Measurements from ENCODE around the gene POGLUT2. TPM values are rescaled to one million over a fixed set of nuclear protein-coding genes. Genes with fewer than 3 reads are reported as not detected.

POGLUT2 gene
- total and polyA plus RNA-seq, 2 donors (not counting 3 experiments of a cell fraction or from before 2014, with no cell fraction given), result 17.9 to 22.5 TPM

DNA sequence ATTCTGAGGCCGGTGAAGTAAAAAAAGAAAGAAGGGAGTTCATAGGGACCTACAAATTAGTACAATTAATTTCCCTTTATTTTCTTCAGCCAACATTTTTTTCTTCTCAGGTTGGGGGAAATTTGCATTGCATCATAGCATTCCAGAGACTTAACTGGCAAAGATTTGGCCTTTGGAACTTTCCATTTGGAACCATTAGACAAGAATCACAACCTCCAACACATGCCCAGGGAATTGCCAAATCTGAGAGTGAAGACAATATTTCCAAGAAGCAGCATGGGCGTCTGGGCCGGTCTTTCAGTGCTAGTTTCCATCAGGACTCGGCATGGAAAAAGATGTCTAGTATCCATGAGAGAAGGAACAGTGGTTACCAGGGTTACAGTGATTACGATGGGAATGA is 40.7 kb upstream of the POGLUT2 start:
- no peak overlapping the region for H3K4me2 ChIP-seq (ENCODE audit: insufficient read depth, low read length)
- no TSS peak for BruUV-seq (replicated peaks)
- no peaks in the 10 kb centered on the region for H3K4me1 ChIP-seq (ENCODE audit: control insufficient read depth, extremely low read depth, insufficient read depth, low read length)
- intact Hi-C loops (cut with micrococcal nuclease), result no loop called here
- no peaks in the 10 kb centered on the region for H3K9me3 ChIP-seq (replicated peaks; ENCODE audit: control insufficient read depth, insufficient read depth, low read length)
- H3K27ac ChIP-seq (ENCODE audit: insufficient read depth, low read depth, low read length), result no peak overlapping the region
- no peak overlapping the region for H3K4me3 ChIP-seq (replicated peaks in 1 of 3; ENCODE audit: insufficient read depth in 1 of 3, low read depth in 1 of 3, low read length in 3 of 3)
- H4K20me1 ChIP-seq (replicated peaks; ENCODE audit: control insufficient read depth, extremely low read depth, insufficient read depth, low read length), result no peaks in the 10 kb centered on the region
- H3K27me3 ChIP-seq (ENCODE audit: control insufficient read depth in 2 of 2, insufficient read depth in 2 of 2, low read length in 2 of 2), result no peaks in the 10 kb centered on the region
- ChIA-PET CTCF (no interaction called here), POLR2A (no interaction called here)
- H3K36me3 ChIP-seq (ENCODE audit: control insufficient read depth in 2 of 2, extremely low read depth in 1 of 2, insufficient read depth in 2 of 2, low read length in 2 of 2), result no peaks in the 10 kb centered on the region
- no peak overlapping the region for H3K9ac ChIP-seq (replicated peaks; ENCODE audit: extremely low read depth, insufficient read depth, low read length)
- FAIRE-seq, result no peak
- dilution Hi-C loops (cut with MboI; ENCODE audit: extremely low pct_ligation_motif_present, low sequenced_read_pairs), result no loop called here
- TF ChIP-seq POLR2A (IDR thresholded peaks at IDR 0.05; ENCODE audit: low read depth, low read length) (no peak), MYC (IDR thresholded peaks at IDR 0.05; ENCODE audit: low read depth, low read length) (no peak)
- no peaks in the 10 kb centered on the region for H3K9me1 ChIP-seq (replicated peaks; ENCODE audit: control insufficient read depth, extremely low read depth, insufficient read depth, low read length)
- no peaks in the 10 kb centered on the region for H3K79me2 ChIP-seq (ENCODE audit: control insufficient read depth, insufficient read depth, low read length)
- no peak overlapping the region for H2AFZ ChIP-seq (ENCODE audit: low read depth, low read length)
- DNase-seq (ENCODE audit: low read depth, low spot score), result no peak

DNA sequence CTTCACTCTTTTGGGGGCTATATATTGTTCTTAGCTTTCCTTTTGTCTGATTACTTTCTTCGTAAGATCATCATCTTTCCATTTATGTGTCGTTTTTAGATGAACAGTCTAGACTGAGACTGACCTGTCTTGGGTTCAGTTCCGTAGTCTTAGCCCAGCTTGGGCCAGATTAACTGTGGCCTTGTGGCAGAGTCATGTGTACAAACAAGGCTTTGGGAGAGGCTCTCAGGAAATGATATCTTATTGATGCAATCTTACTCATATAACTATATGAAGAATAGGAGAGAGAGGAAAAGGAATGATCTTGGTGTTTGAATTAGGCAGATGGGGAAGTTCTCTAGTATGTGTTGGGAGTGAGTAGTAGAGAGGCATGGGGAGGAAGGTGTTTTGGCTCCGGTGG is 40.2 kb upstream of the POGLUT2 start:
- H3K9ac ChIP-seq (replicated peaks; ENCODE audit: extremely low read depth, insufficient read depth, low read length), result no peak overlapping the region
- DNase-seq (ENCODE audit: low read depth, low spot score), result no peak
- peaks cover 0 to 2% of the 10 kb centered on the region in 2 experiments for H3K36me3 ChIP-seq (ENCODE audit: control insufficient read depth in 2 of 2, extremely low read depth in 1 of 2, insufficient read depth in 2 of 2, low read length in 2 of 2)
- ChIA-PET CTCF (no interaction called here), POLR2A (no interaction called here)
- BruUV-seq (replicated peaks), result no TSS peak
- no peak overlapping the region for H3K4me3 ChIP-seq (replicated peaks in 1 of 3; ENCODE audit: insufficient read depth in 1 of 3, low read depth in 1 of 3, low read length in 3 of 3)
- H3K4me1 ChIP-seq (ENCODE audit: control insufficient read depth, extremely low read depth, insufficient read depth, low read length), result no peaks in the 10 kb centered on the region
- no peak overlapping the region for H3K4me2 ChIP-seq (ENCODE audit: insufficient read depth, low read length)
- FAIRE-seq, result no peak
- intact Hi-C loops (cut with micrococcal nuclease) (no loop called here), dilution Hi-C loops (cut with MboI; ENCODE audit: extremely low pct_ligation_motif_present, low sequenced_read_pairs) (no loop called here)
- H3K9me3 ChIP-seq (replicated peaks; ENCODE audit: control insufficient read depth, insufficient read depth, low read length), result no peaks in the 10 kb centered on the region
- no peak overlapping the region for H3K27ac ChIP-seq (ENCODE audit: insufficient read depth, low read depth, low read length)
- H4K20me1 ChIP-seq (replicated peaks; ENCODE audit: control insufficient read depth, extremely low read depth, insufficient read depth, low read length), result no peaks in the 10 kb centered on the region
- TF ChIP-seq MYC (IDR thresholded peaks at IDR 0.05; ENCODE audit: low read depth, low read length) (no peak), CTCF (IDR thresholded peaks at IDR 0.05; ENCODE audit: extremely low read depth in 1 of 2, insufficient read depth in 1 of 2, low read depth in 1 of 2, low read length in 2 of 2) (no peak), GATA2 (IDR thresholded peaks at IDR 0.05; ENCODE audit: insufficient read depth, insufficient read length, low read depth, low read length) (no peak), JUN (IDR thresholded peaks at IDR 0.05; ENCODE audit: borderline replicate concordance, insufficient read depth, insufficient read length, low read depth) (no peak), FOS (IDR thresholded peaks at IDR 0.05; ENCODE audit: borderline replicate concordance, insufficient read depth, low read length) (no peak), POLR2AphosphoS5 (IDR thresholded peaks at IDR 0.05; ENCODE audit: insufficient read depth, low read depth, low read length) (no peak), MAX (IDR thresholded peaks at IDR 0.05; ENCODE audit: insufficient read depth, insufficient read length) (no peak), POLR2A (IDR thresholded peaks at IDR 0.05; ENCODE audit: low read depth, low read length) (no peak), EZH2 (IDR thresholded peaks at IDR 0.05; ENCODE audit: borderline replicate concordance, low read depth, low read length, severe bottlenecking) (no peak)
- no peak overlapping the region for H2AFZ ChIP-seq (ENCODE audit: low read depth, low read length)
- H3K79me2 ChIP-seq (ENCODE audit: control insufficient read depth, insufficient read depth, low read length), result no peaks in the 10 kb centered on the region
- no peaks in the 10 kb centered on the region for H3K9me1 ChIP-seq (replicated peaks; ENCODE audit: control insufficient read depth, extremely low read depth, insufficient read depth, low read length)
- no peaks in the 10 kb centered on the region for H3K27me3 ChIP-seq (ENCODE audit: control insufficient read depth in 2 of 2, insufficient read depth in 2 of 2, low read length in 2 of 2)
